Effector CD4-positive, alpha-beta T cell (primary cell): Measurements from ENCODE around the gene CSTF2T.
"Not testable (repeated sequence)": the region's sequence is repeated elsewhere in the genome, so short reads cannot be mapped to it uniquely, and the experiment has no call there.

Source experiments
- DNase-seq: peaks from one replicate; pipeline ENCODE4 v3.0.0-alpha.2; 2020

CSTF2T gene

DNA sequence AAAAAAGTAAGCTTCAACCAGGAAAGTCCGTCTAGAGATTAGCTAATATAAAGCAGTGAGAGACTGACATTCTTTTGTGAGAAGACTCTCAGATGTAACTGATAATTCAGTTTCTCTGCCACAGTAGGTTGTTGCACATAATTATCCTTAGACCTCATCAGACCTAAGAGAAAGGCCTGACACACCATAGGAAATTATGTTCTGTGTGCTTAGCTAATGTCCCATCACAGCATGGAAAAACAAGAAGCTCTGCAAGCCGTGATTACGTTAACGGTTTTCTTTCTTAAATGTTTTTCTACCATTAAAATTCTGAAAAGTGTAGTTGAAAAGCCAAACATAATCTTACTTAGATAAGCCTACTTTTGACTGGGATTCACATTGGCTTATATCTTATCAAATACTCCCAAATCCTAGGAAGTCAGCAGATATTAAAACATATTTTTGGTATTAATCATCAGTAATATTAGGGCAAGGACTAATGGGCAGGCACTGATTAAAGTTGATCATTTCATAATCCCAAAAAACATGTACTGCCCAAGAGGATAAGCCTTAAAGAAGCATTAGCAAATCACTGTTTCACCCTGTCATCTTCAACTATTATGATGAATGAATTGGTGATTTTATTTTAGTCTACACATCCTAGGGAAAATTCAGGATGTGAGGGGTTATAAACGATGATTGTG lies 5.2 kb downstream of the CSTF2T start:
- no peak for DNase-seq

DNA sequence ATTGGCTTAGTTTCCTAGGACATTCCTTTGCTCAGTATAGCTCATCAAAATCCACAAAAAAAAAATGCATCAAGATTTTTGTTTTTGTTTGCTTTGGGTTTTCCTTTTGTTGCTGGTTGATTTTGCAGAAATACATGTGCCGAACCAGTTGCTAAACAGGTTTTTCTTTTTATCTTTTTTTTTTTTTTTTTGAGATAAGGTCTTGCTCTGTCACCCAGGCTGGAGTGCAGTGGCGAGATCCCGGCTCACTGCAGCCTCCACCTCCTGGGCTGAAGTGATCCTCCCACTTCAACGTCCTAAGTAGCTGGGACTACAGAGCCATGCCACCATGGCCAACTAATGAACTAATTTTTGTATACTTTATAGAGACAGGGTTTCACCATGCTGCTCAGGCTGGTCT lies 8.3 kb downstream of the CSTF2T start:
- DNase-seq: no peak

DNA sequence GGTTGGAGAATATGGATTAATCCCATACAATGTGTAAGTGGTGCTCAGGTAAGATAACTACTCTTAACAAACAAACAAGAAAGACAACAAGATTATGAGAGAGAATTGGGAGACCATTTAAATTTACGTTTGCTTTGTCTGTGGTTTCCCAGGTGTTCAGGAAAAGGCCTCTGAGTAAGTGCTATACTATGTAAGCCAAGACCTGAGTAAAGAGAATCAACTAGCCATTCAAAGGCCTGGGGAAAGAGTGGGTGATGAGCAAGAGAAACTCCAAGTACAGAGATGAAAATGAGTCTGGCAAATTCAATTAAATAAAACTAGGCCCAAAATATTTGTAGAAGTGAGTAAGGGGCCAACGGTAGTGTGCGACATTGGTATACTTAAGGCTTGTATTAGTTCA lies 9.9 kb downstream of the CSTF2T start:
- DNase-seq: no peak

DNA sequence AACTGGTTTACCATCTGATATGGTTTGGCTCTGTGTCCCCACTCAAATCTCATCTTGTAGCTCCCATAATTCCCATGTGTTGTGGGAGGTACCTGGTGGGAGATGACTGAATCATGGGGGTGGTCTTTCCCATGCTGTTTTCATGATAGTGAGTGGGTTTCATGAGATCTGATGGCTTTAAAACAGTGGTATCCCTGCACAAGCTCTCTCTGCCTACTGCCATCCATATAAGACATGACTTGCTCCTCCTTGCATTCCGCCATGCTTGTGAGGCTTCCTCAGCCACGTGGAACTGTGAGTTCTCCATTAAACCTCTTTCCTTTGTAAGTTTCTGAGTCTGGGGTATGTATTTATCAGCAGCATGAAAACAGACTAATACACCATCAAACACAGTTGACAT lies 10.6 kb downstream of the CSTF2T start:
- DNase-seq: not testable (repeated sequence)

DNA sequence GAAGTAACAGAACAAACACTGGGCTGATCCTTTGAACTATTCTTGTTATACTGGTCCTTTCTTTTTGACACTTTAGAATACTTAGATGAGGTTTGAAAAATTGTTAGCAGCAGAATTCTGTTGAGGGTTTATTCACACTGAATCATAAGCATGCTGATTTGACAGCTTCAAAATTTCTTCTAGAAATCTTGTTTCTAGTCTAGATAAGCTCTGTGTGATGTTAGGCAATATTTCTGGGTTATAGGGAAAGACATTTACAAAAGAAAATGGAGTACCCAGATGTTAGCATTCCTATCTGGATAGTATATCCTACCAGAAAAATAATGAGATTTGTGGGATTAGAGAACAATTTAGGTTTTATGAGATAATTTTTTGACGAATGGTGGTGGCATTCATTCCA lies 12.1 kb downstream of the CSTF2T start:
- DNase-seq: no peak

DNA sequence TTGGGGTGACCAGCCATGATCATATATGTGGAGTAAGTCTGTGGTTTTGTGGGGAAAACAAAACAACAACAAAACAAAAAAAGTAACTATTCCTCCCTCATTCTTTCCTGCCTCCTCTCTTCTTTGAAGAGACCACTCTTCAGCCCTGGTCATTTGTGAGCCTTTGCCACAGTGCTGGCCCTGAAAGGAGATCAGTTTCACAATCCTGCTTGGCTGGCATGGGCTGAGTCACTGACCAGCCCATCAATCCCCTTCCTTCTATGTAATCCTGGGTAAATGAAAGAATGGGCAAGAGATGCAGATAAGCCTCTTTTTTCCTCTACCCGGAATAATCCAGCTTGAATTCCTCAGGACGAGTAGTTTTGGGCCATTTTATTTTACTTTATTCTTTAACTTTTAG lies 13.6 kb downstream of the CSTF2T start:
- no peak for DNase-seq

DNA sequence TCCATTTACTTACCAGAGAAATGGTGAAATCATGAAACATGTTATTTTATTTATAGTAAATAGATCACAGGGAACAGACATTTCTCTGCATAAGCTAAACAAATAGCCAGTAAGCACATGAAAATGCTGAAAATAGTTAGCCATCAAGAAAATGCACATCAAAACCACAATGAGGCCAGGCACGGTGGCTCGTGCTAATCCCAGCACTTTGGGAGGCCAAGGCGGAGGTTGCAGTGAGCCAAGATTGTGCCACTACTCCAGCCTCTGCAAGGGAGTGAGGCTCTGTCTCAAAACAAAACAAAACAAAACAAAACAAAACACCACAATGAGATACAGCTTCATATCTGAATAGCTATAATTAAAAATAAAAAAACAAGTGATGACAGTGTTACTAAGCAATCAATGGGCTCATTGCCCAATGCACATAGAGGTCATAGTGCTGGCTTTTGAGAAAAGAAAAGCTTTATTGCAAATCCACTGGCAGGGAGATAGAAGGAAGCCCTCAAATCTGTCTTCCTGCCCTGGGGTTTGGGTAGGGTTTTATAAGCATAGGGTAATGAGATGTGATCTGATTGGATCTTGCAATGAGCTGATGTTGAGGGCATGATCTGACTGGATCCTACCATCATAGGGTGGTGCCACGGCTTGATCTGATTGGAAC lies 16.2 kb downstream of the CSTF2T start:
- no peak for DNase-seq

DNA sequence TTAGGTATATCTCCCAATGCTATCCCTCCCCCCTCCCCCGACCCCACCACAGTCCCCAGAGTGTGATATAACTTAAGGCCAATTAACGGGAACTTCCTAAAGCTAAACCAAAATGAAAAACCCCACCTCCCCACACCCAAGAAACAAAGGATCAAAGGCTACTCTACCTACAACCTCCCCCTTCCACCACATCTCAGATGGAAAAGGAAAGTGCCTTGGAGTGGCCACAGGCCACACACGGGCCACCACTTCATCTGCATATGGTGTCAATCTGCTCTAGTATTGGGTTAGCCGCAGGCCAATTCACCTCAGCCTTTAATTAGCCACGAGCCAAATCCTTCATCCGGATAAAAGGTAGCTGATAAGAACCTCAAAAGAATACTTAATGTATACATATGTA lies 19.6 kb downstream of the CSTF2T start:
- no peak for DNase-seq

DNA sequence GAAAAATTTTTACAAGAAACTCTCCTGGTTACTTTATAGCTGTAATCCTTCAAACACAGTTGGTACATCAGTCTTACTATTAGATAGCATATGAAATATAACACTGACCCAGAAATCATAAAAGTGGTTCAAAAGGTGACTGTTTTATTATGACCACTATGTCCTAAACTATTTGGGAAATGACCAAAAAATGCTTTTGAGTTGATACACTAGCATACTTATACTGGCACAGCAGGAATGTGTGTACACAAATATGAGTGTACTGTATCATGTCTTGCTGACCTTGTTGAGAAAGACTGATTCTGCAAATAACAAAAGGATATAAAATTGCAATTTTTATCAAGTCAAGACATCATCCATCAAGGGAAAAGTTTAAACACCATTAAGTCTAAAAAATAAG lies 24.3 kb downstream of the CSTF2T start:
- DNase-seq: no peak

DNA sequence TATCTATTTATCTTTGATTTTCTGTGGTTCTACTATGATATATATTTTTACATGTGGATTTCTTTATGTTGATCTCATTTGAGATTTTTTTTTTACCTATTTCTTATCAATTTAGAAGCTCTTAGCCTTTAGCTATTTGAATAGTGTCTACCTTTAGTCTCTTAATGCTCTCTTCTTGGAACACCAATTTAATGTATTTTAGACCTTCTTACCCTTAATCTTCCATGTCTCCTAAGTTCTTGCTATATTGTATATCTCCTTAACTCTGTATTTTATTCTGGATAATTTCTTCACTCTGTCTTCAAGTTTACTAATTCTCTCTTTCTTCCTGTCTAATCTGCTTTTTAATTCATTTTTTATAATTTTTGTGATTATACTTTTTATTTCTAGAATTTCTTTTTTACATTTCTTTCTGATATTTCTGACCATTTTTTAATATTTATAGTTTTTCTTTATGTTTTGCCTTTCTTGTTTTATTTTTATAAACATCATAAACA lies 27.3 kb downstream of the CSTF2T start:
- no peak for DNase-seq

DNA sequence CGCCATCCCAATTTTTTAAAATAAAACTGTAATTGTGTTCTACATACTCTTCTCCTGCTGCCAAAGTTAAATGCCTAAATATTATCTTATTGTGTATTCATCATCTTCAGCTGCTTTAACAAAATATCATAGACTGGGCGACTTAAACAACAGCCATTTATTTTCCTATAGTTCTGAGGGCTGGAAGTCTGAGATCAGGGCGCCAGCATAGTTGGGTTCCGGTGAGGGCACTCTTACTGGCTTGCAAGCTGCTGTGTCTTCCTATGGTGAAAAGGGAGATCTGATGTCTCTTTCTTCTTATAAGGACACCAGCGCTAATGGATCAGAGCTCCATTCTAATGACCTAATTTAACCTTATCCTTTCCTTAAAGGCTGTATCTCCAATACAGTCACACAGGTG lies 30.4 kb downstream of the CSTF2T start:
- no peak for DNase-seq

DNA sequence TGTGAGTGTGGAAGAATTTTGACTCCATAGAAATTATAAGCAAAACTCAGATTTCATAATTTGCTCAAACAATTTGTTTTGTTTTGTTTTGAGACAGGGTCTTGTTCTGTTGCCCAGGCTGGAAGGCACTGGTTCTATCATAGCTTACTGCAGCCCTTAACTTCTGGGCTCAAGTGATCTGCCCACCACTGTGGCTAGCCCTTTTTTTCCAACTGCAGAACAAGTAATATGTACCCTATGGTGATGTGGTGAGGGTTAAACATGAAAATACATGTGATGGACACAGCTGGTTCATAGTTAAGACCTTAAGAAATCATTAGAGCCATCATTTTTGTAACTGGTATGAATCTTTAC lies 31.1 kb downstream of the CSTF2T start:
- DNase-seq: no peak

DNA sequence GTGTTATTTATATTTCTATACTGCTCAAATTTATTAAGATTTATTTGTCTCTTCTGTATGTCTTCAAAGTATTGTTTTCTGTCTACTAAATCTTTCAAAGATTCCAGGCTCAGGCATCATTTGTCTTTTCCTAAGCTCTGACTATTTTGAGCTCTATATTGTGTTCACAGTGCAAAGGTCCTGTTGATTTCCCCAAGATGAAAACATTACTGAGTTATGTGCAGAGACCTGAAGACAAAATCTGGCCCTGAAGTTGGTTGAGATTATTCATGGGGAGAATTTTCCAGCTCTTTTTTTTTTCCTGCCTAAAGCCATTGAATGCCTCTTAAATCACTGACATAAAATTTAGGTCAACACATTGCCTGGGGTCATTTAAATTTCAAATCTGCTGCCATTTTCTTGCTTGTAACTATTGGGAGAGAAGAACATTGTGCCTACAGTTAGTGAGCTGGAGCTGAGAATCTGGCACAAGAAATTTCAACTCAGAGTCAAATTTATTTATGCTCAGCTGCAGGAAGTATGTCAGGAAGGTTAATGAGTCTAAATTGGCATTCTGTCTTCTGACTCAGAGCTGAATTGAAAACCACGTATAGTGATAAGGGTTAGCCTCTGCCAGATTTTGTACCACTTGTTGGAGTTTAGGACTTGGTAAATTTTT lies 31.6 kb downstream of the CSTF2T start:
- no peak for DNase-seq

DNA sequence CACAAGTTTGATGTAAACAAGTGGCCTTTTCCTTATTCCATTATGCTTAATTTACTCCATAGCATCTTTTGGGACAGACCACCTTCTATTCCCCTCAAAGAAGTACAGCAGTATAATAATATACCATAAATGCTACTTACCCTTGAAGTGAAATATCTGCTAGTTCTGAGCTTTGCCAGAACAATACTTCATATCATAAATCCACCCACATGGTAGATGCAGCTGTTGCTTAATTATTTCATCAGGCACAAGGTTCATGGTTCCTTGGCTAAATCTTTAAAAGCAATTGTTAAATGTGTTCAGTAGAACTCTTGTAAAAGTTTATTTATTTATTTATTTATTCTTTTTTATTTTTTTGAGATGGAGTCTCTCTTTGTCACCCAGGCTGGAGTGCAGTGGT lies 32.9 kb downstream of the CSTF2T start:
- DNase-seq: no peak

DNA sequence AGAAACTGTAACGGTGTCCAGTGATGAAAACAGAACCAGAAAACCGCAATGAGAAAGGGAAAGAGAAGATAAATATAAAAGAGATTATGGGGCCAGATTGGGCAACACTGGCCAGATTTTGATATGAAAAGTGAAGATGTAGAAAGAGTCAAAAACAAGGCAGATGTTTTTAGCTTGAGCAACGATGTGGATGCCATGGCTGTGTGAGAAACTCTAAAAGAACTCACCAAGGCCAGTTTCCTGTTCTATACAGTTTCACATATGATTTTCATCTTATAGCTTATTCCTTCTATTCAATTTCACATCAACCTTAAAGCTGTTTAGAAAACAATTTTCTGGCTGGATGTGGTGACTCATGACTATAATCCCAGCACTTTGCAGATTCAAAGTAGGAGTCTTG lies 36.3 kb downstream of the CSTF2T start:
- DNase-seq: no peak

DNA sequence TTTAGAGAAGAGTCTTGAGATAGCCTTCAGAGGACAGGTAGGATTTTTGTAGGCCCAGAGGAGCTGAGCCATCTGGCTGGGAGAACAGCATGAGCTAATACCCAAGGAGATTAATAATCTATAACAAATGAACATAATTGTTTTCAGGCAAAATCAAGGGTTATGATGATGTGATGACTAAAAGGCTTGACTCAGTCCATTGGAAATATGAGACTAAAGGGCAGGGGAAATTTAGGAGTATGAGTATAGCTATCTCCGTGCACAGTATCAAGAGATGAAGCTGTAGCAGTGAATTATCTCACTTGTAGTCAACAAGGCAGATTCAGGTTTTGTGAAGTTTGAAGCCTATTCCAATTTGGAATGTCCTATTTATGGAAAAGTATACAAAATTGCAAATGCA lies 40.1 kb downstream of the CSTF2T start:
- DNase-seq: no peak

DNA sequence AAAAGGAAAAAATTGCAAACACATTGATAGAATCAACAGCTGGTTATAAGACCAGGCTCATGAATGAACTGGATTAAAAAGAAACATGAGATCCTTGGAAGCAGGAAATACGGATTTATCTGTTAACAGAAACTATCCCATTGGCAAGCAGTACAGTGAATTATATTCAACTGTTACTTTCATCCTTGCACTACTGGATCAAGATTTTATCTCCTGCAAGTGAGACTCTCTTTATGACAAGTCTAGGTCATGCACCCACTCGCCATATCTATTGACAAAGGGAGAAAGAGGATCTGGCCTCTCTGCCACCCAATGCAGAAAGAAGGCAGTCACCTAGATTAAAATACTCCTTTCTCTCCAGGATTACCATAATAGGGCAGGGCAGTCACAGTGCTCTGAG lies 41.4 kb downstream of the CSTF2T start:
- DNase-seq: no peak

DNA sequence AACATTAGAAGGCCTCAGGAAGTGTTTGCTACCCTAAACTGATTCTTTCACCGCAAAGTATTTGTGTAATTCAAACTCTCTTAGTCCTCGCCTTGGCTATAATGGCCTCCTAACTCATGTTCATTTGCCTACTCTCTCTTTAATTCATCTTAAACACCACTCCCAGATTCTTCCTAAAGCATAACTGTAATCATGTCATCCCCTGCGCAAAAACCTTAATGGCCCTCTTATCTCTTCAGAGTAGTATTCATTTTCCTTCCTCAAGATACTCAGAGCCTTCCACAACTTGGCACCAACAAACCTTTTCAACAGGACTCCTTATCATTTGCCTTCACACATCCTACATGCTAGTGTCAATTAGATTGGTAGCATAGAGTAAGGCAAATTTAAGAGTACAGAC lies 42.9 kb downstream of the CSTF2T start:
- no peak for DNase-seq

DNA sequence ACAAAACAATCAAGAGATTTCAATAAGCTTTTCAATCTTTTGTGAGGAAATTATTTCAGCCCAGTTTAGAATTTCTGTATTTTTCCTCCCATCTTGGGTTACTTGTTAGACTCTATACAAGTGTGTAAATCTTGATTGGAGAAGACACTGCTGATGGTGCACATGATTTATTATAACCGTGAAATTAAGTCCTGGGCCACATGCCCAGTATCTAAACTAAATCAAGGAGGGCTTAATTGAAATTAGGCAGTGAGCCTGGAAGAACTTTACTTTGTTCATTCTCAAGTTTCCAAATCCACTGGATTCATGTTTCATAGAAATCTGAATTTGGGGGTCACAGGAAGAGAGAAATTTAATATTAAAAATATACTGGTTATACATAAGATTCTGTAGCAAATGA lies 44.5 kb downstream of the CSTF2T start:
- DNase-seq: no peak

DNA sequence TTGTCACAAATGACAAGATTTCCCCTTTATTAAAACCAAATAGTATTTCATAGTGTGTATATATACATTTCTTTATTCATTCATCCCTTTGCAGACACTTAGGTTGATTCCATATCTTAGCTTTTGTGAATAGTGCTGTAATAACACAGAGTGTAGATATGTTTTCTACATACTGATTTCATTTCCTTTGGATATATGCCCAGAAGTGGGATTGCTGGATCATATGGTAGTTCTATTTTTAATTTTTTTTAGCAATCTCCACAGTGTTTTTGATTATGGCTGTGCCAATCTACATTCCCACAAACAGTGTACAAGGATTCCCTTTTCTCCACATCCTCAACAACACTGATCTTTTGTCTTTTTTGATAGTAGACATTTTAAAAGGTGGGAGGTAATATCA lies 46.4 kb downstream of the CSTF2T start:
- DNase-seq: no peak

DNA sequence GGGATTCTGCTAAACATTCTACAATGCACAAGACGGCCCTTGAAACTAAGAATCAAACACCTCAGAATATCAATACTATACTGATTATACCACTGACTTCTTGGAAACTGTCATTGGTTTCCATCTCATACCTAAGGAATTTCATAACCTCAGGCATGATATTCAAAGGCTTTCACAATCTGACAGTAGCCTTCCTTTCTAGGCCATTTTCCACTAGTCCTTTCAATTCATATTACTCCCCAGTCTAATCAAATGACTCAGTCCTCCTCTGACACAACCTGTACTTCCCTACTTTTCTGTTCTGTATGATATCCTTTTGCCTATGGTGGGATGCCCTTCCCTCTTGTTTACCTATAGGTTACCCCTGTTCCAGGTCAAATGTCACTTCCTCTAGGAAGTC lies 48.3 kb downstream of the CSTF2T start:
- no peak for DNase-seq

DNA sequence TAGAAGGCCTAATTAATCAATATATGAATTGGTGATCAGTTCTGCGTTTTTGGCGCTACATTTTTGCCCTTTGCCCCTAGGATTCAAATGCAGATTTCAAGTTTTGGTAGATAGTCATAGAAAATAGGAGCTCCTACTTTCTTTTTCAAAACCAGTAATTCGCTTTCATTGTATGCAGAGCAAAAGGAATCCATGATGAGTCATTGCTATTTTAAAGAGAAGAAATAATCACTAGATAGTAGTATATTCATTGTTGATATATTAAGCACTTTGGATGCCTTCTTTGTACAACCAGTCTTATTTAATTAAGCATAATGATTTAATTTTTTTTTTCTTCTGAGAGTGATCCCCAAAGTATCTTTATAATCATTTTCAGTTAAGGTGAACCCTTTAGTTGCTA lies 50.3 kb downstream of the CSTF2T start:
- no peak for DNase-seq
